Measurements from ENCODE around the gene JCAD. TPM values are rescaled to one million over a fixed set of nuclear protein-coding genes. Genes with fewer than 3 reads are reported as not detected.

The JCAD gene
- total and polyA plus RNA-seq, 2 experiments from 2014 or later: 0.78 to 2.1 TPM

- no peaks in the 10 kb centered on the region for H3K36me3 ChIP-seq (ENCODE audit: insufficient read depth)
- no peak overlapping the region for H3K4me2 ChIP-seq
- H3K4me1 ChIP-seq (ENCODE audit: insufficient read depth): peaks cover 6% of the 10 kb centered on the region; the same call in 1 of the 2 replicates
- TF ChIP-seq STAT1 (IDR thresholded peaks at IDR 0.05; ENCODE audit: unreplicated experiment) (no peak), REST (IDR thresholded peaks at IDR 0.05; ENCODE audit: unreplicated experiment) (no peak), ZNF114 (CRISPR knock-in tag; IDR thresholded peaks at IDR 0.05) (no peak), POLR2AphosphoS5 (IDR thresholded peaks at IDR 0.05; ENCODE audit: low read depth) (no peak), CTCF (conservative IDR thresholded peaks at IDR 0.05; ENCODE audit: low read depth in 2 of 2) (no peak), EZH2 (IDR thresholded peaks at IDR 0.05; ENCODE audit: low read depth, unreplicated experiment) (no peak), JUNB (IDR thresholded peaks at IDR 0.05; ENCODE audit: unreplicated experiment) (no peak), CREB1 (CRISPR knock-in tag; IDR thresholded peaks at IDR 0.05; ENCODE audit: low read depth) (no peak), ZNF331 (CRISPR knock-in tag; IDR thresholded peaks at IDR 0.05; ENCODE audit: low read depth) (no peak)
- no peak overlapping the region for H3K4me3 ChIP-seq
- Mint-ChIP-seq H3K9me3 (peaks cover 19% of the 10 kb centered on the region), H3K27ac (no peak overlapping the region), H3K27me3 (ENCODE audit: insufficient read depth, low read depth, poor library complexity) (no peaks in the 10 kb centered on the region), H3K4me3 (no peak overlapping the region), H3K4me1 (peaks cover 3% of the 10 kb centered on the region; the same call in 1 of the 3 replicates), H3K36me3 (ENCODE audit: low read depth) (peaks cover 3% of the 10 kb centered on the region; the same call in 2 of the 3 replicates)
- no peaks in the 10 kb centered on the region for H4K20me1 ChIP-seq (replicated peaks; ENCODE audit: insufficient read depth)
- H3K9me2 ChIP-seq (ENCODE audit: insufficient read depth): no peaks in the 10 kb centered on the region
- H3K79me2 ChIP-seq (replicated peaks; ENCODE audit: insufficient read depth): no peaks in the 10 kb centered on the region
- DNase-seq (ENCODE audit: low spot score) (no peak), ATAC-seq (no peak)
- no peak overlapping the region for H3K27ac ChIP-seq (ENCODE audit: low read depth)
- no peaks in the 10 kb centered on the region for H3K27me3 ChIP-seq (ENCODE audit: insufficient read depth)
- no peaks in the 10 kb centered on the region for H3F3A ChIP-seq (replicated peaks; ENCODE audit: low read depth)
- H2AFZ ChIP-seq: no peak overlapping the region
Measured at GRCh38 chr10:29982997-29983648, 76.3 kb downstream of the JCAD start.

- Mint-ChIP-seq H3K27me3 (ENCODE audit: insufficient read depth, low read depth, poor library complexity) (peaks cover 3% of the 10 kb centered on the region), H3K9me3 (peaks cover 19% of the 10 kb centered on the region), H3K4me3 (no peak overlapping the region), H3K27ac (no peak overlapping the region), H3K4me1 (peaks cover 3% of the 10 kb centered on the region; the same call in 1 of the 3 replicates), H3K36me3 (ENCODE audit: low read depth) (peaks cover 3% of the 10 kb centered on the region; the same call in 2 of the 3 replicates)
- H3K79me2 ChIP-seq (replicated peaks; ENCODE audit: insufficient read depth): no peaks in the 10 kb centered on the region
- H3K27me3 ChIP-seq (ENCODE audit: insufficient read depth): no peaks in the 10 kb centered on the region
- H2AFZ ChIP-seq: no peak overlapping the region
- H3K4me2 ChIP-seq: no peak overlapping the region
- no peak overlapping the region for H3K27ac ChIP-seq (ENCODE audit: low read depth)
- no peaks in the 10 kb centered on the region for H3K36me3 ChIP-seq (ENCODE audit: insufficient read depth)
- H3F3A ChIP-seq (replicated peaks; ENCODE audit: low read depth): no peaks in the 10 kb centered on the region
- H3K9me2 ChIP-seq (ENCODE audit: insufficient read depth): peaks cover 6% of the 10 kb centered on the region; the same call in 1 of the 2 replicates
- DNase-seq (ENCODE audit: low spot score) (no peak), ATAC-seq (no peak)
- H3K4me3 ChIP-seq: no peak overlapping the region
- peaks cover 6% of the 10 kb centered on the region; the same call in 1 of the 2 replicates for H3K4me1 ChIP-seq (ENCODE audit: insufficient read depth)
- H4K20me1 ChIP-seq (replicated peaks; ENCODE audit: insufficient read depth): no peaks in the 10 kb centered on the region
- TF ChIP-seq ZNF114 (CRISPR knock-in tag; IDR thresholded peaks at IDR 0.05) (no peak), CREB1 (CRISPR knock-in tag; IDR thresholded peaks at IDR 0.05; ENCODE audit: low read depth) (no peak), REST (IDR thresholded peaks at IDR 0.05; ENCODE audit: unreplicated experiment) (no peak), EZH2 (IDR thresholded peaks at IDR 0.05; ENCODE audit: low read depth, unreplicated experiment) (no peak), NANOG (IDR thresholded peaks at IDR 0.05; ENCODE audit: borderline replicate concordance) (no peak)
Measured at GRCh38 chr10:29981510-29981909, 77.9 kb downstream of the JCAD start.

Measured in GM23338 (cell line).